Measurements from ENCODE around the gene PDK4. TPM values are rescaled to one million over a fixed set of nuclear protein-coding genes. Genes with fewer than 3 reads are reported as not detected.

Gene PDK4
- not detected in 2 replicates for total RNA-seq

GRCh38 chr7:95596198-95597063 lies at the start of gene PDK4:
Gene PDK4, minus strand, starts transcription at chr7:95596516. Its CDS starts 223 bp downstream, at chr7:95596293.

Other genes starting within 250 kb of the PDK4 start
- gene PON3, start 200.1 kb downstream of the PDK4 start, total RNA-seq: 3.8 and 5.1 TPM in 2 replicates
- 130 and 189 TPM in 2 replicates for gene PON2, start 161.5 kb downstream of the PDK4 start, total RNA-seq
- gene ASB4, start 110.6 kb downstream of the PDK4 start, total RNA-seq: under 0.01 and 0.65 TPM in 2 replicates
- gene DYNC1I1, start 176.0 kb upstream of the PDK4 start, total RNA-seq: 1.6 and 2.7 TPM in 2 replicates